Calu3 (cell line): Measurements from ENCODE around the gene SMARCA1. TPM values are rescaled to one million over a fixed set of nuclear protein-coding genes. Genes with fewer than 3 reads are reported as not detected.

Experiments
- BruUV-seq: library from RNA; stranded (reverse); fragments of 400-500 nt; replicated peaks from 2 replicates; lab custom pipeline; 2021; lab: Mats Ljungman, UMichigan
- CTCF ChIA-PET: fragments of 300-600 bp; sonication (Branson Sonifier 250); formaldehyde crosslinking; loops from one replicate; lab custom pipeline; 2022; ENCODE audit warnings: antibody characterized with exemption; lab: Charles Lee
- DNase-seq: peaks from one replicate; pipeline ENCODE4 v3.0.0; 2022
- H3K27ac Mint-ChIP-seq: one replicate; pipeline ENCODE4 v1.8.0; 2022; ENCODE audit warnings: mixed read lengths; ENCODE audit not compliant: unreplicated experiment
- H3K27me3 Mint-ChIP-seq: one replicate; pipeline ENCODE4 v1.8.0; 2022; ENCODE audit warnings: mixed read lengths; ENCODE audit not compliant: unreplicated experiment
- H3K36me3 Mint-ChIP-seq: one replicate; pipeline ENCODE4 v1.8.0; 2022; ENCODE audit warnings: mild to moderate bottlenecking, moderate library complexity, mixed read lengths; ENCODE audit not compliant: insufficient read depth, unreplicated experiment
- H3K4me1 Mint-ChIP-seq: one replicate; pipeline ENCODE4 v1.8.0; 2022; ENCODE audit warnings: mild to moderate bottlenecking, low read depth, mixed read lengths; ENCODE audit not compliant: unreplicated experiment
- H3K4me3 Mint-ChIP-seq: one replicate; pipeline ENCODE4 v1.8.0; 2022; ENCODE audit warnings: mild to moderate bottlenecking, low read depth, moderate library complexity, mixed read lengths; ENCODE audit not compliant: unreplicated experiment
- H3K9me3 Mint-ChIP-seq: one replicate; pipeline ENCODE4 v1.8.0; 2022; ENCODE audit warnings: low read depth, mixed read lengths; ENCODE audit not compliant: unreplicated experiment
- CTCF ChIP-seq: fragments of 200-600 bp; IDR thresholded peaks from one replicate; pipeline ENCODE4 v1.8.0; 2022; ENCODE audit warnings: antibody characterized with exemption; ENCODE audit not compliant: unreplicated experiment
- intact Hi-C: fragments of 100-400 bp; cut with micrococcal nuclease; formaldehyde crosslinking; loops from one replicate; pipeline ENCODE4 v1.10.0; 2022; ENCODE audit not compliant: unreplicated experiment
- total RNA-seq: library from RNA; stranded (reverse); gene quantifications from 2 replicates; pipeline ENCODE4 v1.2.3, GENCODE V29; 2022

SMARCA1 gene
- total RNA-seq, 1 experiment from 2014 or later: 11.0 TPM

GRCh38 chrX:129404670-129405008 is 118.7 kb downstream of the SMARCA1 start:
- Mint-ChIP-seq H3K9me3 (peaks cover 9% of the 10 kb centered on the region), H3K4me3 (no peak overlapping the region), H3K27me3 (no peaks in the 10 kb centered on the region), H3K36me3 (no peaks in the 10 kb centered on the region), H3K27ac (no peak overlapping the region), H3K4me1 (no peaks in the 10 kb centered on the region)
- TF ChIP-seq CTCF: no peak
- DNase-seq: no peak
- BruUV-seq: no TSS peak
- CTCF ChIA-PET: no interaction called here
- intact Hi-C loops: no loop called here

GRCh38 chrX:129403974-129404669 is 119.2 kb downstream of the SMARCA1 start:
- BruUV-seq: no TSS peak
- CTCF ChIA-PET: no interaction called here
- intact Hi-C loops: no loop called here

More at GRCh38 chrX:129403974-129404669, 119.2 kb downstream of the SMARCA1 start:
- no peak for DNase-seq
- Mint-ChIP-seq H3K27ac (no peak overlapping the region), H3K4me1 (no peaks in the 10 kb centered on the region), H3K4me3 (no peak overlapping the region), H3K36me3 (no peaks in the 10 kb centered on the region), H3K9me3 (peaks cover 10% of the 10 kb centered on the region), H3K27me3 (no peaks in the 10 kb centered on the region)
- no peak for TF ChIP-seq CTCF

Other genes with a start within 250 kb of the SMARCA1 start
- 29.6 and 30.7 TPM in 2 replicates for gene OCRL, start 16.8 kb upstream of the SMARCA1 start, total RNA-seq
- 0.35 TPM in 1 of 2 replicates, not detected in the other for gene APLN, start 131.5 kb upstream of the SMARCA1 start, total RNA-seq
- gene XPNPEP2, start 215.5 kb upstream of the SMARCA1 start, total RNA-seq: not detected in 2 replicates